ENCODE measurements around the gene WDFY4. TPM values are rescaled to one million over a fixed set of nuclear protein-coding genes. Genes with fewer than 3 reads are reported as not detected.

The WDFY4 gene
- polyA plus RNA-seq, 2 of the 4 experiments (the other 2 are of a cell fraction), result not detected

- Histone ChIP-seq H3K27ac (no peak overlapping the region), H3K9me3 (no peaks in the 10 kb centered on the region), H3K4me3 (no peak overlapping the region), H3K4me1 (no peaks in the 10 kb centered on the region), H3K4me2 (no peak overlapping the region)
- DNase-seq (ENCODE audit: low read depth in 1 of 2, low spot score in 1 of 2) (no peak), ATAC-seq (no peak), FAIRE-seq (no peak)
- ChIA-PET POLR2A (no interaction called here), CTCF (no interaction called here)
- TF ChIP-seq RCOR1 (IDR thresholded peaks at IDR 0.05; ENCODE audit: low read depth, low read length) (no peak), JUNB (IDR thresholded peaks at IDR 0.05) (no peak), MAX (IDR thresholded peaks at IDR 0.05) (no peak), KDM1A (IDR thresholded peaks at IDR 0.05; ENCODE audit: low read depth) (no peak), HDAC2 (IDR thresholded peaks at IDR 0.05) (no peak), HEYL (CRISPR knock-in tag; IDR thresholded peaks at IDR 0.05) (no peak), HOXB5 (CRISPR knock-in tag; IDR thresholded peaks at IDR 0.05) (no peak), ZNF302 (CRISPR knock-in tag; IDR thresholded peaks at IDR 0.05) (no peak), CHD2 (IDR thresholded peaks at IDR 0.05; ENCODE audit: low read length, partially characterized antibody) (no peak), TP53 (CRISPR knock-in tag; IDR thresholded peaks at IDR 0.05) (no peak), ZFP36 (IDR thresholded peaks at IDR 0.05; ENCODE audit: borderline replicate concordance, partially characterized antibody) (no peak), TFCP2L1 (CRISPR knock-in tag; IDR thresholded peaks at IDR 0.05) (no peak), CBX2 (IDR thresholded peaks at IDR 0.05; ENCODE audit: borderline replicate concordance, low read depth) (no peak), CHD4 (IDR thresholded peaks at IDR 0.05; ENCODE audit: borderline replicate concordance) (no peak), GATA3 (IDR thresholded peaks at IDR 0.05; ENCODE audit: borderline replicate concordance) (no peak), CBX8 (IDR thresholded peaks at IDR 0.05) (no peak), CTCF (IDR thresholded peaks at IDR 0.05) (no peak), HOXA7 (CRISPR knock-in tag; IDR thresholded peaks at IDR 0.05) (no peak), RARB (CRISPR knock-in tag; IDR thresholded peaks at IDR 0.05) (no peak)
Observed at GRCh38 chr10:48935577-48935976, 250.9 kb downstream of the WDFY4 start.

- 74% methylated on average over 3 of the region's 3 CpGs for WGBS (ENCODE audit: missing lambda C conversion rate)
- H3K4me2 ChIP-seq, result no peak overlapping the region
- ATAC-seq (no peak), FAIRE-seq (no peak), DNase-seq (ENCODE audit: low read depth in 1 of 2, low spot score in 1 of 2) (no peak)
- no peaks in the 10 kb centered on the region for H3K4me1 ChIP-seq
- H3K4me3 ChIP-seq, result no peak overlapping the region
- TF ChIP-seq EHF (CRISPR knock-in tag; IDR thresholded peaks at IDR 0.05) (no peak), RARB (CRISPR knock-in tag; IDR thresholded peaks at IDR 0.05) (no peak), SREBF2 (IDR thresholded peaks at IDR 0.05) (no peak), REST (IDR thresholded peaks at IDR 0.05) (no peak), TFCP2L1 (CRISPR knock-in tag; IDR thresholded peaks at IDR 0.05) (no peak), BHLHE40 (IDR thresholded peaks at IDR 0.05; ENCODE audit: low read depth, low read length) (no peak), NFE2L2 (conservative IDR thresholded peaks at IDR 0.05; ENCODE audit: low read length) (no peak), FOSB (CRISPR knock-in tag; IDR thresholded peaks at IDR 0.05) (no peak), RAD21 (conservative IDR thresholded peaks at IDR 0.05 in 1 of 2, IDR thresholded peaks at IDR 0.05 in 1 of 2) (no peak), BCL3 (IDR thresholded peaks at IDR 0.05) (no peak), HOXB13 (CRISPR knock-in tag; IDR thresholded peaks at IDR 0.05; ENCODE audit: low read depth) (no peak)
- CTCF ChIA-PET, result no interaction called here
- H3K9me3 ChIP-seq, result no peaks in the 10 kb centered on the region
- no peak overlapping the region for H3K27ac ChIP-seq
- POLR2A ChIA-PET, result no interaction called here
Observed at GRCh38 chr10:48937796-48938195, 253.1 kb downstream of the WDFY4 start.
